ENCODE data around the gene TRAF2.

The TRAF2 gene

GRCh38 chr9:136875155-136875554 is 11.2 kb upstream of the TRAF2 start:
- TF ChIP-seq, protein P1, sequence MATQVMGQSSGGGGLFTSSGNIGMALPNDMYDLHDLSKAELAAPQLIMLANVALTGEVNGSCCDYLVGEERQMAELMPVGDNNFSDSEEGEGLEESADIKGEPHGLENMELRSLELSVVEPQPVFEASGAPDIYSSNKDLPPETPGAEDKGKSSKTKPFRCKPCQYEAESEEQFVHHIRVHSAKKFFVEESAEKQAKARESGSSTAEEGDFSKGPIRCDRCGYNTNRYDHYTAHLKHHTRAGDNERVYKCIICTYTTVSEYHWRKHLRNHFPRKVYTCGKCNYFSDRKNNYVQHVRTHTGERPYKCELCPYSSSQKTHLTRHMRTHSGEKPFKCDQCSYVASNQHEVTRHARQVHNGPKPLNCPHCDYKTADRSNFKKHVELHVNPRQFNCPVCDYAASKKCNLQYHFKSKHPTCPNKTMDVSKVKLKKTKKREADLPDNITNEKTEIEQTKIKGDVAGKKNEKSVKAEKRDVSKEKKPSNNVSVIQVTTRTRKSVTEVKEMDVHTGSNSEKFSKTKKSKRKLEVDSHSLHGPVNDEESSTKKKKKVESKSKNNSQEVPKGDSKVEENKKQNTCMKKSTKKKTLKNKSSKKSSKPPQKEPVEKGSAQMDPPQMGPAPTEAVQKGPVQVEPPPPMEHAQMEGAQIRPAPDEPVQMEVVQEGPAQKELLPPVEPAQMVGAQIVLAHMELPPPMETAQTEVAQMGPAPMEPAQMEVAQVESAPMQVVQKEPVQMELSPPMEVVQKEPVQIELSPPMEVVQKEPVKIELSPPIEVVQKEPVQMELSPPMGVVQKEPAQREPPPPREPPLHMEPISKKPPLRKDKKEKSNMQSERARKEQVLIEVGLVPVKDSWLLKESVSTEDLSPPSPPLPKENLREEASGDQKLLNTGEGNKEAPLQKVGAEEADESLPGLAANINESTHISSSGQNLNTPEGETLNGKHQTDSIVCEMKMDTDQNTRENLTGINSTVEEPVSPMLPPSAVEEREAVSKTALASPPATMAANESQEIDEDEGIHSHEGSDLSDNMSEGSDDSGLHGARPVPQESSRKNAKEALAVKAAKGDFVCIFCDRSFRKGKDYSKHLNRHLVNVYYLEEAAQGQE (IDR thresholded peaks at IDR 0.05; ENCODE audit: insufficient read depth in 1 of 2, low read depth in 2 of 2, low read length in 2 of 2) = no peak
- TF ChIP-seq POLR2AphosphoS5 (IDR thresholded peaks at IDR 0.05; ENCODE audit: low read depth, low read length) = no peak
- TF ChIP-seq TAF1 (IDR thresholded peaks at IDR 0.05; ENCODE audit: borderline replicate concordance, insufficient read depth, low read length) = no peak
- TF ChIP-seq SIN3A (IDR thresholded peaks at IDR 0.05; ENCODE audit: borderline replicate concordance, insufficient read depth, low read length) = no peak
- TF ChIP-seq FOXP2 (optimal IDR thresholded peaks at IDR 0.05; ENCODE audit: borderline replicate concordance, extremely low read depth, extremely low read length, insufficient read depth) = no peak

- TF ChIP-seq POLR2AphosphoS5 (IDR thresholded peaks at IDR 0.05; ENCODE audit: low read depth, low read length) (no peak), SIN3A (IDR thresholded peaks at IDR 0.05; ENCODE audit: borderline replicate concordance, insufficient read depth, low read length) (no peak), FOXP2 (optimal IDR thresholded peaks at IDR 0.05; ENCODE audit: borderline replicate concordance, extremely low read depth, extremely low read length, insufficient read depth) (no peak), TAF1 (IDR thresholded peaks at IDR 0.05; ENCODE audit: borderline replicate concordance, insufficient read depth, low read length) (no peak)
- TF ChIP-seq, protein P1 (IDR thresholded peaks at IDR 0.05; ENCODE audit: insufficient read depth in 1 of 2, low read depth in 2 of 2, low read length in 2 of 2) = no peak
These were observed 9.8 kb upstream of the TRAF2 start for GRCh38 chr9:136876476-136876875.

- no peak for TF ChIP-seq FOXP2 (optimal IDR thresholded peaks at IDR 0.05; ENCODE audit: borderline replicate concordance, extremely low read depth, extremely low read length, insufficient read depth)
- TF ChIP-seq, protein P1 (IDR thresholded peaks at IDR 0.05; ENCODE audit: insufficient read depth in 1 of 2, low read depth in 2 of 2, low read length in 2 of 2) = no peak
- TF ChIP-seq TAF1 (IDR thresholded peaks at IDR 0.05; ENCODE audit: borderline replicate concordance, insufficient read depth, low read length) = no peak
- no peak for TF ChIP-seq POLR2AphosphoS5 (IDR thresholded peaks at IDR 0.05; ENCODE audit: low read depth, low read length)
- TF ChIP-seq SIN3A (IDR thresholded peaks at IDR 0.05; ENCODE audit: borderline replicate concordance, insufficient read depth, low read length) = no peak
These were observed 5.7 kb upstream of the TRAF2 start for GRCh38 chr9:136880651-136881050.

- TF ChIP-seq TAF1 (IDR thresholded peaks at IDR 0.05; ENCODE audit: borderline replicate concordance, insufficient read depth, low read length) (no peak), FOXP2 (optimal IDR thresholded peaks at IDR 0.05; ENCODE audit: borderline replicate concordance, extremely low read depth, extremely low read length, insufficient read depth) (no peak), POLR2AphosphoS5 (IDR thresholded peaks at IDR 0.05; ENCODE audit: low read depth, low read length) (no peak), SIN3A (IDR thresholded peaks at IDR 0.05; ENCODE audit: borderline replicate concordance, insufficient read depth, low read length) (no peak)
- TF ChIP-seq, protein P1 (IDR thresholded peaks at IDR 0.05; ENCODE audit: insufficient read depth in 1 of 2, low read depth in 2 of 2, low read length in 2 of 2) = no peak
These were observed 4.6 kb upstream of the TRAF2 start for GRCh38 chr9:136881691-136882108.
